Astrocyte (in vitro differentiated cells and primary cell): ENCODE data around the gene NRIP2. TPM values are rescaled to one million over a fixed set of nuclear protein-coding genes. Genes with fewer than 3 reads are reported as not detected.

Experiments used
- DNase-seq: peaks from one replicate; pipeline ENCODE4 v3.0.0-alpha.2; 2010; ENCODE audit warnings: low read depth
- FAIRE-seq: peaks from 2 replicates; lab custom pipeline; 2011; peaks lifted over from hg19 to GRCh38; lab: Jason Lieb, UNC
- H2AFZ ChIP-seq: 2 replicates; pipeline ENCODE4 v1.6.0; 2012; ENCODE audit warnings: low read depth, low read length, inconsistent platforms
- H3K27ac ChIP-seq: 2 replicates; pipeline ENCODE4 v1.5.1; 2011; ENCODE audit warnings: low read depth, low read length, inconsistent platforms
- H3K27me3 ChIP-seq: 2 replicates; pipeline ENCODE4 v1.6.0; 2011; ENCODE audit warnings: low read length, inconsistent platforms; ENCODE audit not compliant: insufficient read depth
- H3K36me3 ChIP-seq: 2 replicates; pipeline ENCODE4 v1.5.1; 2011; ENCODE audit warnings: low read length, inconsistent platforms; ENCODE audit not compliant: insufficient read depth
- H3K4me1 ChIP-seq: 2 replicates; pipeline ENCODE4 v1.5.1; 2011; ENCODE audit warnings: low read length, inconsistent platforms; ENCODE audit not compliant: insufficient read depth
- H3K4me2 ChIP-seq: 2 replicates; pipeline ENCODE4 v1.6.0; 2012; ENCODE audit warnings: low read length, inconsistent platforms
- H3K4me3 ChIP-seq: 2 replicates; pipeline ENCODE4 v1.5.1; 2011; ENCODE audit warnings: low read depth, mild to moderate bottlenecking, low read length, inconsistent platforms; ENCODE audit not compliant: insufficient read depth
- H3K79me2 ChIP-seq: 2 replicates; pipeline ENCODE4 v1.6.0; 2012; ENCODE audit warnings: mild to moderate bottlenecking, low read length, inconsistent platforms; ENCODE audit not compliant: insufficient read depth
- H3K9ac ChIP-seq: 2 replicates; pipeline ENCODE4 v1.6.0; 2012; ENCODE audit warnings: mild to moderate bottlenecking, low read length, inconsistent platforms
- H3K9me3 ChIP-seq: 2 replicates; pipeline ENCODE4 v1.5.1; 2012; ENCODE audit warnings: low read depth, mild to moderate bottlenecking, low read length, inconsistent platforms; ENCODE audit not compliant: insufficient read depth
- H4K20me1 ChIP-seq: 2 replicates; pipeline ENCODE4 v1.6.0; 2012; ENCODE audit warnings: low read length, inconsistent platforms; ENCODE audit not compliant: insufficient read depth
- H3K27ac Mint-ChIP-seq: one replicate; pipeline ENCODE4 v1.8.0; 2021; ENCODE audit warnings: mild to moderate bottlenecking, mixed read lengths; ENCODE audit not compliant: unreplicated experiment
- H3K27me3 Mint-ChIP-seq: one replicate; pipeline ENCODE4 v1.8.0; 2021; ENCODE audit warnings: low read depth, mixed read lengths; ENCODE audit not compliant: unreplicated experiment
- H3K36me3 Mint-ChIP-seq: one replicate; pipeline ENCODE4 v1.8.0; 2021; ENCODE audit warnings: low read depth, mixed read lengths; ENCODE audit not compliant: unreplicated experiment
- H3K4me1 Mint-ChIP-seq: one replicate; pipeline ENCODE4 v1.8.0; 2021; ENCODE audit warnings: low read depth, mixed read lengths; ENCODE audit not compliant: unreplicated experiment
- H3K4me3 Mint-ChIP-seq: one replicate; pipeline ENCODE4 v1.8.0; 2021; ENCODE audit warnings: mild to moderate bottlenecking, moderate library complexity, mixed read lengths; ENCODE audit not compliant: unreplicated experiment
- H3K9me3 Mint-ChIP-seq: one replicate; pipeline ENCODE4 v1.8.0; 2021; ENCODE audit warnings: mild to moderate bottlenecking, mixed read lengths; ENCODE audit not compliant: unreplicated experiment
- CTCF ChIP-seq: IDR thresholded peaks from 2 replicates; pipeline ENCODE4 v1.5.1; 2011; ENCODE audit warnings: low read depth, mild to moderate bottlenecking, inconsistent platforms, low read length, moderate library complexity; ENCODE audit not compliant: insufficient read depth
- EZH2 ChIP-seq: IDR thresholded peaks from 2 replicates; pipeline ENCODE4 v1.6.1; 2012; ENCODE audit warnings: mild to moderate bottlenecking, low read length, inconsistent platforms; ENCODE audit not compliant: insufficient read depth
- total RNA-seq: library from RNA; stranded (reverse); gene quantifications from 2 replicates; pipeline ENCODE4 v1.2.1, GENCODE V29; 2021

Gene NRIP2
- total RNA-seq, 1 donor from 2014 or later = not detected

GRCh38 chr12:2803635-2804392 lies 31.0 kb downstream of the NRIP2 start:
- Histone ChIP-seq H4K20me1 (peaks cover 10% of the 10 kb centered on the region), H3K9ac (no peak overlapping the region), H3K79me2 (no peaks in the 10 kb centered on the region), H3K4me3 (no peak overlapping the region), H3K36me3 (peaks cover 52% of the 10 kb centered on the region), H3K4me2 (peak overlapping the region; percentile 12), H2AFZ (no peak overlapping the region), H3K4me1 (peaks cover 10% of the 10 kb centered on the region), H3K9me3 (no peaks in the 10 kb centered on the region), H3K27me3 (no peaks in the 10 kb centered on the region), H3K27ac (no peak overlapping the region)
- H3K36me3 Mint-ChIP-seq = peaks cover 27% of the 10 kb centered on the region
- H3K4me1 Mint-ChIP-seq = peaks cover 23% of the 10 kb centered on the region
- H3K27me3 Mint-ChIP-seq = no peaks in the 10 kb centered on the region
- peak overlapping the region; percentile 89 for H3K27ac Mint-ChIP-seq
- FAIRE-seq (no peak), DNase-seq (no peak)
- H3K9me3 Mint-ChIP-seq = no peaks in the 10 kb centered on the region
- H3K4me3 Mint-ChIP-seq = peak overlapping the region; percentile 28
- TF ChIP-seq EZH2 = no peak
- TF ChIP-seq CTCF = no peak

DNA sequence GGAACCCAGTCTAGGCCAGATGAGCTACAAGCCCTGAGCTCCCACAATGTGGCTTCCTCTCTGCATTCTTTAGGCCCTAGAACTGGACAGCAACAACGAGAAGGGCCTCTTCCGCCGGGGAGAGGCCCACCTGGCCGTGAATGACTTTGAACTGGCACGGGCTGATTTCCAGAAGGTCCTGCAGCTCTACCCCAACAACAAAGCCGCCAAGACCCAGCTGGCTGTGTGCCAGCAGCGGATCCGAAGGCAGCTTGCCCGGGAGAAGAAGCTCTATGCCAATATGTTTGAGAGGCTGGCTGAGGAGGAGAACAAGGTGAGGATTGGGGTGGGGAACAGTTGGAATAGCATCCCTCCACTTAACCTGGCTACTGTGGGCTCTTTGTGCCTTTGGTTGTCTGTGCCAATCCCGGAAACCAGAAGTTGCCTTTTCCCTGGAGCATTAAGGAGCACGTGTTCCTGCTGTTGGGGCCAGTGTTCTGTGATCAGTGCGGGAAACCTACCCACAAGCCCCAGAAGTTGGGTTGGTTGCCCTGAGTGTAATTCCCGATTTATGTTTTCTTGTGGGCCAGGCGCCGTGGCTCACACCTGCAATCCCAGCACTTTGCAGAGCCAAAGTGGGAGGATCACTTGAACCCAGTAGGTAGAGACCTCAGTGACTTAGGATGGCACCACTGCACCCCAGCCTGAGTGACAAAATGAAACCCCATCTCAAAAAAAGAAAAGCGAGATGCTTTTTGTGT lies 33.6 kb downstream of the NRIP2 start:
- Mint-ChIP-seq H3K27me3 (no peaks in the 10 kb centered on the region), H3K27ac (no peak overlapping the region), H3K9me3 (no peaks in the 10 kb centered on the region), H3K4me1 (peaks cover 25% of the 10 kb centered on the region), H3K4me3 (no peak overlapping the region), H3K36me3 (peaks cover 30% of the 10 kb centered on the region)
- Histone ChIP-seq H3K27ac (no peak overlapping the region), H3K4me2 (no peak overlapping the region), H4K20me1 (peaks cover 36% of the 10 kb centered on the region), H3K9ac (no peak overlapping the region), H3K4me3 (no peak overlapping the region), H3K4me1 (peaks cover 15% of the 10 kb centered on the region), H3K9me3 (no peaks in the 10 kb centered on the region), H3K36me3 (peaks cover 64% of the 10 kb centered on the region), H3K27me3 (no peaks in the 10 kb centered on the region), H2AFZ (no peak overlapping the region), H3K79me2 (peaks cover 19% of the 10 kb centered on the region)
- no peak for TF ChIP-seq CTCF
- no peak for TF ChIP-seq EZH2
- DNase-seq = no peak
- no peak for FAIRE-seq
